ENCODE results near the gene CREB3L2.

Gene CREB3L2

GRCh38 chr7:138009350-138009653, 7.4 kb upstream of the CREB3L2 start:
- DNase-seq: no peak

GRCh38 chr7:138008588-138009349, 6.9 kb upstream of the CREB3L2 start:
- peak; percentile 73 for DNase-seq

DNA sequence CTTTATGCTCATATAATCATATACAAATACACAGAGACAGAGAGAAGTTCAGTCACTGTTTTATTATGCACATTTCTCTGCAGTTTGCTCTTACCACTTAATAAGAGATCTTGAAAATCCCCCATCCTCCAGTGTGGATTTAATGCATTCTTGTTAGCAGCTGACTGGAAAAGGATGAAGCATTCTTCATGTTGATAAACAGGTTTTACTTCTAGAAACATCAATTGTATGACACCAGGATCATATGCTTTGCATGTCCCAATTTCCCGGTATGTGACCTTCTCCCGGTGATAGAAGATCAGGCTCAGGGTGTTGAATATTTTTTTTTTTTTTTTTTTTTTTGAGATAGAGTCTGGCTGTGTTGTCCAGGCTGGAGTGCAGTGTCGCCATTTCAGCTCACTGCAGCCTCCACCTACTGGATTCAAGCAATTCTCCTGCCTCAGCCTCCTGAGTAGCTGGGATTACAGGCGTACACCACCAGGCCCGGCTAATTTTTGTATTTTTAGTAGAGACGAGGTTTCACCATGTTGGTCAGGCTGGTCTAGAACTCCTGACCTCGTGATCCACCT, 6.2 kb upstream of the CREB3L2 start:
- DNase-seq: no peak

GRCh38 chr7:138006106-138006505, 4.2 kb upstream of the CREB3L2 start:
- no peak for DNase-seq

DNA sequence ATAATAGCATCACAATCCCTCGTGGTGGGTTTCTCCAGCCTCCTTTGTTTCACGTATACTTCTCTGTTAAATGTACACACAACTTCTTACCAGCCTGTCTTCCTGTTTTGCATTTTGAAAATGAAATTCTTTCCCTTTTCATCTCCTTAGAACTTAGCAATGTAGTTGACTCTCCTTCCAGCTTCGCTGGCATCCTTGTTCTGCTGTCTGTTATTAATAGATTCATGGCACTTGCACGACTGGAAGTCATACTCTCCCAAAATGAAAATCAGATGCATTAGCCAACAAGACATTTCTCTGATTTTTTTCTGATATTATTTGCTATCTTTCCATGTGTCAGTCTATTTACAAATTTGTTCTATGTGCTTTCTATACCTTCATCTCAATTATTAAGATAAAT, 3.0 kb upstream of the CREB3L2 start:
- DNase-seq: no peak

DNA sequence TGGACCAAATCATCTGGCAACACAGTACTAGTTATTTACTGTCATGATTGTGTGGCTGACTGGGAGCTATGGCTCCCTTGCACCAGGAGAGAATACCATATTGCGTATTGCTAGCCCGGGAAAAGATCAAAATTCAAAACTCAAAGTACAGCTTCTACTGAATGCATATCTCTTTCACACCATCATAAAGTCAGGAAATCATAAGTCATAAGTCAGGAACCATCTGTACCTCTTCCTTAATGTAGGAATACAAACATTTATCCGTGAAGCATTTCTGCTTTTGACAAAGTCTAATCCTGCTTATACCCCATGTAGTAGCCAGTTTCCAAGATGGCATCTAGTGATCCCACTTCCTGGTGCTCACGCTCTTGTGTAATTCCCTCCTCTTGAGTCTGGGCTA, 2.2 kb upstream of the CREB3L2 start:
- no peak for DNase-seq

DNA sequence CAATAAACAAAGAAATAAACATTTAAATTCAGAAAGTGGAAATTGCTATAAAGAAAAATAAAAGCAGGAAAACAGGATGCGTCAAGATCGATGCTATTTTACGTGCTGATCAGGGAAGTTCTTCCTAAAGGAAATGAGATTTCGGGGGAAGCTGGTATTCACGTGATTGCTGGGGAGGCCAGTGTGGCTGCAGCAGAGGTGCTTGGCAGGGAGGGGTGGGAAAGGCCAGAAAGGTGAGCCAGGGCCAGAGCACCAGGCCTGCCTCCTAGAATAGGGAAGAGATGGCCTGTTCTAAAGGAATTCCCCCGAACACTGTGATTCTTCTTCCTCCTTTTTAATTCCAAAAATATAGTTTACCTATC, 923 bp upstream of the CREB3L2 start:
- DNase-seq: no peak

- peak; percentile 97 for DNase-seq
Measured at GRCh38 chr7:138002096-138002827, 376 bp upstream of the CREB3L2 start.

DNA sequence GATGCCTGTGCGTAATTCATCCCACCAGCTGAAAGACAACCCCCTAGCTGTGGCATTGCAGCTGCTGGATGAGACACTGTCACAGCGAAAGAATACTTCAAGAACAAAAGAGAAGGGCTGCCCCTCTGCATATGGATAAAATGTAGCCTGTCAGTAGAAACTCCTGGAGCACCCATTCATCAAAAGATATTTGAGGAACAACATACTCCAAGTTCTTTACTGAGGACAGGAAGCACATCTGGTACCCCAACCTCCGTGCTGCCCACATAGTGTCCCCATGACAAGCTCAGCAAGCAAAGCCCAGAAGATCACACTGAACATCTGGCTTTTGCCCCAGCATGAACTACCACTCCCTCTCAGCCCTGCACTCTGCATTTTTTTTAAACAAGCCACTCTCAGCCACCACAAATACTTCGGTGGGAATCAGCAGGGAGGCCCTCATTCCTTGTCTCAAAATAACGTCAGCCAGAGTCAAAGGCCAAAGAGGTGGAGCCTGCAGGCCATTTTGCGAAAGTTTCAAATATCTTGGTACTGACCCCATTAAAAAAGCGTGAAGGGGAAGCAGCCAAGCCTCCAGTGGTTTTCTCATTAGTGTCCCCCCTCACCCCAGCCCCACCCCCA, 1.7 kb downstream of the CREB3L2 start:
- DNase-seq: peak; percentile 66

DNA sequence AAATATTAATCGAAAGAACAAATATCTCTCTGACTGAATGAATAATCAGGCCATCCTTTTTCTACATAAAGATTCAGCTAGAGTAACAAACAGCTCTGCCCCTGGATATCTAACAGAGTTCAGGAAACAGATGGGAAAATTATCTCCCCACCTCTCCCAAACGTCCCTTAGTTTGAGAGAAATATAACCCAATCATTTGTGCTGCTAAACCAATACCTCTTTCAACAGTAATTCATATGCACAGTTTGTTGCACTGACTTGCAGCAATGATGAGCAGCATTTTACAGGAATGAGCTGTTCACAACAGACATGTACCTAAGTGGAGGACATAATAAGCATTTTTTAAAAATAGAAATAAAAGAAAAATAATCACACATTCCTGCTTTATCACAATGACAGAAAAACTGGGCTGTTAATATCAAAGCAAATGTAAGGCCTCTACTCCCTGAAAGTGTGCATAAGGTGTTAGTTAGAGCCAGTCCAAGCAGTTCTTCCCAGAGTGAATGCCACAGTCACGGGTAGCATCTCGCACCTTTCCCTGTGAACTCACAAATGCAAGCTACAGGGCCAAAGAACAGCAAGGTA, 2.3 kb downstream of the CREB3L2 start:
- no peak for DNase-seq

DNA sequence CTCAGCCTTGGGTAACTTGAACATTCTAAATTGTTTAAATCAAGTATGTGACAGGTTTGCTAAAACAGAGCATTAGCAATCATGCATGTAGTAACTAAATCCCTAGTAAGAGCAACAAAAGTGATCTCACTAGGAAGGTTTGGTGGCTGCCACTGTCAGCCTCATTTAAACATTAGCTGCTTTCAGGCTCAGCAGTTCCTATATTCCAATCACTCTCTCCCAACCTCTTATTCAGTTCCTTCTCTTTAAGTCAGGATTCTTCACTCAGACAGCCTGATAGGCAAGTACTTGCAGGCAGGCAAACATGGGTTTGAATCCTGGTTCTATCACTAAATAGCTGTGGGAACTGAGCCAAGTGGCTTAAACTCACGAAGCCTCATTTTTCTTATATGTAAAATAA, 3.6 kb downstream of the CREB3L2 start:
- peak; percentile 5 for DNase-seq

GRCh38 chr7:137996871-137997270, 5.0 kb downstream of the CREB3L2 start:
- peak; percentile 31 for DNase-seq

DNA sequence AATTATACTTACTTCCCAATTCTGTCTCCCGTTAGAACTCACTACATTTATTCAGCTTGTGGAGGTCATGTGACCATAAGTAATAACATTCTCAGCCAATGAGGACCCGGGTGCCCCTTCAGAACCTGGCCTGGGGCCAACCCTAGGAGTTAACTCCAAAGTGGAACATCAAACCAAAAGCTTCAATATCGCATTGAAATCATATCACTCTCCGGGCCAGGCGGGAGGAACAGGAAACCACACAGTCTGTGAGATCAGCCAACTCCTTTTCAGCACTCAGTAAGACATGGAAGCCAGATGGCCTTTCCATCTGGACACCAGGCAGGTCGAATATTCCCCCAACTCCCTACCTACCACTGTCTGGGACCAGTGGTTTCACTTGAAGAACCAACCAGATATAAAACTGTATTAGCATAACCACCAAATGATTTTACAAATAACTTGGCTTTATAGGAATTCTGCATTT, 5.5 kb downstream of the CREB3L2 start:
- DNase-seq: peak; percentile 92

DNA sequence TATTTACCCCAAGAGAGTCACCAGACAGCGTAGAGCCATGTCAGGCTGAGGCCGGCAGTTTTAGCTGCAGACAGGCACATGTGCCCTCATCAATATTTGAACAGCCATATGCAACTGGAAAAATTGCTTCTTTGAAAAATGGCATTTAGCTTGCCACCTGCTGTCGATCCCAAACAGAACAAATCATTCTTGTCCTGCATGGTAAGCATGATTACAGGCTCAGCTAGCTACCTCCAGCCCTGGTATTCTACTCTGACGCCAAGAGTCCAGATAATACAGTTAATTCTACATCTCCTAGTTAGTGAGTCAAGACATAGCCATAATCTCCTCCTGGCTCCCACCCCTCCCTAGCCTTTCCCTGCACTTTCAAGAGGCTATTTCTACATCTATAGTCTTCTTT, 7.7 kb downstream of the CREB3L2 start:
- DNase-seq: no peak

- DNase-seq: no peak
Measured at GRCh38 chr7:137993395-137993743, 8.5 kb downstream of the CREB3L2 start.

GRCh38 chr7:137992550-137993394, 9.1 kb downstream of the CREB3L2 start:
- DNase-seq: peak; percentile 67

DNA sequence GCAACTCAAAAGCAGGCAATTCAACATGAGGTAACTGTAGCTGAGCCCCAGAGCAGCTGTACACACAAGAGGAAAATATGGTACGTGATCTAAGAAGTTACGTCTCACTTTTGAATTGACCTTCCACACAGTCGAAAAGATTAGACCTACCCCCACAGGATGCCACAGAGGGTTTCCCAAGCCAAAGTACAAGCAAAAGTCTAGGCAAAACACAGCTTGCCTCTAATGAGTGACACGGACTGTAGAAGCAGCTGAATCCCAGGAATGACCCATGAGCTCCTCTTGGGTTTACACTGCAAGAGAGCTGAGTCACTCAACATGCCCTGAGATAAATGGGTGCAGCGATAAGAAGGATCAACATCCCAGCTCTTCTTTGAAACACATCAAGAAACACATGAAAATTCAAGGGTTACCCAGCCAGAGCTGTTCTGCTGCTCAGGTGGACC, 9.8 kb downstream of the CREB3L2 start:
- DNase-seq: peak; percentile 24

DNA sequence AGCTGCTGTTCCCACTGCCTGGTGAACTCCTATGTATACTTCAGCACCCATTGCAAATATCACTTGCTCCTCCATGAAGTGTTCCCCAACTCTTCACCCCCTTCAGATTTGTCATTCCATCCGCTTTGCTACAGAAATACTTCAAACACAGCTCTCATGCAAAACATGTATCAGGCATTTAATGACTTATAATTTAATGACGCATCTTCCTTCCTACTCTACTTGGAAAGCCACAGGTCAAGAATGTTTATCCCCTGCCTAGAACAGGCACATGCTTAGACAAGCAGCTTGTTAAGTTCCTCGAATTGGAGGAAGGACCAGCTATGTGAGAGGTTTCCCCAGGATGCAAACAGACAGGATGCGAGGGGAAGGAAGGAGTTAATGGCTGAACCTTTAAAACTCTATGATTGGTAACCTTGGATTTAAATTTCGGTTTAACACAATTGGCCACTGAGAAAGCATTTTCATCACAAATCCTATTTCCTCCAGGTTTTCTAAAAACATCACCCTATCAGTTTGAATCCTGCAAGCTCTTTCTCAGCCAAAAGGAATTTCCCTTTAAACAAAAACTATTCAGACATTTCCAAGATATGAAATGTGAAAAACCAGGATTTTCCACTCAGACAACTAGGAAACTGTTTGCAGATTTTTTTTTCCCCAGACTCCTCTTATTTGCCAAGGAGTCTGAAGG, 11.5 kb downstream of the CREB3L2 start:
- no peak for DNase-seq

GRCh38 chr7:137989590-137989989, 12.3 kb downstream of the CREB3L2 start:
- no peak for DNase-seq

DNA sequence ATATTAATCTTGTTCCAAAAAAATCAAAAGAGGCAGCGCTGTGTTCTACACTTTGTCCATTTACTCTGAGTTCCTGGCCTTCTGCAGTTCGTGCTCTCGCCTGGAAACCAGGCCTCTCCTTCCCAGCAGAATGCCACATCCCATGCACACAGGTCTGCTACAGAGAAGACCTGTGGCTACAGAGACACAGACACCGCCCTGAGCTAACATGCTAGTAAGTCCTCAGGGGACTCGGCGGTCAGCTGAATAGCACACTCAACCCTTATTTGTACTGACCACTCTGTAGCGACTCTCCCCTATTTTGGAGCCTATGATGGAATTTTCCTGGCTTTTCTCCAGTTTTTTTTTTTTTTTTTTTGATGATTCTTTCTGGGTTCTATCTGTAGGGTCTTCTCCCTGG, 12.8 kb downstream of the CREB3L2 start:
- DNase-seq: no peak

GRCh38 chr7:137987968-137988367, 13.9 kb downstream of the CREB3L2 start:
- no peak for DNase-seq

DNA sequence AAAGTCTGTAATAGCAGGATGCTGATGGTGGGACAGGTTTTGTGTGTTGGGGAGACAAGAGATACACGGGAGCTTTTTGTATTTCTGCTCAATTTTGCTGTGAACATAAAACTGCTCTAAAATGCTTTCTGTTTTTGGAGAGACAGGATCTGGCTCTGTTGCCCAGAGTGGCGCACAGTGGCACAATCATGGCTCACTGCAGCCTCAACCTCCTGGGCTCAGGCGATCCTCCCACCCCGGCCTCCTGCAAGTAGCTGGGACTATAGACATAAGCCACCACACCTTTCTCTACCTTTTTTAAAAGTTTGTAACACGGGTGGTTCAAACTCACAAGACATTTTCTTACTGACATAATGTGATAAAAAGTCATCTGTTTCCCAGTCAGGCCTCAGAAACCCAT, 14.3 kb downstream of the CREB3L2 start:
- DNase-seq: no peak

Measured in OCI-M1 (cell line).